GM19043 (cell line): ENCODE results near the gene SPATS1.

Experiments
- ATAC-seq: cut with Tn5 transposase; IDR thresholded peaks from one replicate; pipeline ENCODE4 v1.9.1; 2021; ENCODE audit warnings: low read depth; ENCODE audit not compliant: unreplicated experiment

SPATS1 gene, protein sequence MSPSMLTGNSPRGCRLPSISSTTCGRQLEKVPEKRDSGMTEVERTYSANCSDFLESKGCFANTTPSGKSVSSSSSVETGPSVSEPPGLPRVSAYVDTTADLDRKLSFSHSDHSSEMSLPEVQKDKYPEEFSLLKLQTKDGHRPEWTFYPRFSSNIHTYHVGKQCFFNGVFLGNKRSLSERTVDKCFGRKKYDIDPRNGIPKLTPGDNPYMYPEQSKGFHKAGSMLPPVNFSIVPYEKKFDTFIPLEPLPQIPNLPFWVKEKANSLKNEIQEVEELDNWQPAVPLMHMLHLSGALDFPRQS

DNA sequence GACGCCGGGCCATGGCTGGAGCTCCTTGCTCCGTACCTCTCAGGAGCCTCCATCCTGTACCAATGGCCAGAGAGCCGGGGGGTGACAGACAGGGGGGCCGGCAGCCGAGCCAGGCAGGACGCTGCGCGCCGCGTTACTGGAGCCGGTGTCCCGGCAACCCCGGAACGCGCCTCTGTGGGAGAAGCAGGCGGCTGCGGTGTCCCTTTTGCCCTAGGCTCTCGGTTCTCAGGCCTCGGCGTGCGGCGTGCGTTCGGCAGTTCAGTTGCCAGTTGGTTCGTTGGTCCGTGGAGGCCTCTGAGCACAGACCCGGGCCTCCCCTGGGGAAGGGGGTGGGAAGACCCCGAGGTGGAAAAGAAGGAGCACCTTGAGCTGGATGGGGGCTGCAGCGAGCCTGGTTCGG lies at the start of gene SPATS1:
Gene SPATS1, plus strand, starts transcription at position 162 of the 400 bp plus-strand sequence. CDS start 446 bp downstream, outside the sequence.
- ATAC-seq: no peak

DNA sequence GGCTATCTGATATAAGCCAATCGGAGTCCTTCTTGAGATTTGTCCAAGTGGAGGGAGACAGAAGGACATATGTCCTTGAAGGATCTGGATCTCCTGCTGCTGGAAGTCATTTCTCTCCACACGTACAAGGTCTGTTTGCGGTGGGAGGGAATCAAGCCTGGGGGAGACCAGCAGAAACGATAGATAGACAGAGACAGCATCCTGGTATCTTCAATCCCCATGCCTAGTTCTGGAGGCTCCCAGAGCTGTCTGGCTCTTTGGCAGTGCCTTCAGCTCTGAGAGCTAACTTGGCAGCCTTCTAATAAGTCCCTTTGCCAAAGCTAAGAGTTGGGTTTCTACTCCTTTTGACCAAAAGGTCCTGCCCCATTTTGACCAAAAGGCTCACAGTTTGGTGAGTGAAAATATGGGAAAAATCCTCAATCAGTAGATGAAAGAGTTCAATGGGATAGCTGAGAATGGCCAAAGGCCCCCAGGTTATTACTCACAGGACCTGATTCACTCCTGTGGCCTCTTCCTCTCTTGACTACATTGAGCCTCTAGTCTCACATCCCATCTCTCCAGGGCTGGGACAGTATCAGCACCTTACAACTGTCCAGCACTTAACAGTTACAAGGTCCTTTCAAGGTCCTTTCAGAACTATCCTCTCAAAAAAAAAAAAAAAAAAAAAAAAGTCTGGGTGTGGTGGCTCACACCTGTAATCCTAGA lies 49.6 kb upstream of the SPATS1 start:
- ATAC-seq: no peak

DNA sequence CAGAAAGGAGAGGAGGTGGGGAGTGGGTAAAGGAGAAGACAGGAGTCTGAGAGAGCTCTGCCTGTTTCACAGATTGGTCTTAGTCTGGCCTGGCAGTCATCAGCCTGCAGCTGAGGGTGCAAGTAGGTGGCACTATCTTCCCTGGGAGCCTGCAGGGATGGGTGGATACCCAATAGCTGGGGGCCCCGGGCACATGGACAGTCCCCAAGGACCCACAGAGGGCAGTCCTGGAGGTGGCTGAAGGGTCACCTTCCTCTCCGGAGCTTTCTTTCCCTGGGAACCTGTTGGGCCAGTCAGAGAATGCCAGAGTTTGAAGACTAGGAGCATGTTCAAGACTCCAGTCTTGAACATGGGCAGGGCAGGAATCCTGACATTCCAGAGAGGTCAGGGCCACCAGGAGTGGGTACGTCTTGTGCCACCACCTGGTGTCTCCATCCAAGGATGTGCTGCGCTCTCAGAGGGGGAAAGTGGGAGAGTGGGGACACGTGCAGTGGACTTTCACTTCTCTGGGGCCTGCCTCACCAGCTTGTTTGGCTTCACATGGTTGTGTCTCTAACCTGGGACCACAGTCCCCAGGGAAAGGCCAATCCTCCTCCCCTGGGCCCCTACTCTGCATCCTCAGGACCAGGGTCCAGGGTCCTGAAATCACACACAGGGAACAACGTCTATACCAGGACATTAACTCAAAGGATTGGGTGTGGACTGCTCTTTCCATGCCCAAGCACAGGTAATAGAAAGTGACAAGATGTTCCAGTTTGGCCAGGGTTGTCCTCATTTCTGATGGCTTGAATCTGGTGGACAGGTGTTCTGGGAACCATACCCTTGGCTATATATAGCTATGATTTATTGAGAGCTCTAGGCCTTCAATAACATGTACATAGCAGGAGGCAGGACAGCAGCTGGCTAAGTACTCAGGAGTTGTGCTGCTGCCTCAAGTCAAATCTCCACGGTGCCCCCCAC lies 47.3 kb upstream of the SPATS1 start:
- ATAC-seq: no peak

DNA sequence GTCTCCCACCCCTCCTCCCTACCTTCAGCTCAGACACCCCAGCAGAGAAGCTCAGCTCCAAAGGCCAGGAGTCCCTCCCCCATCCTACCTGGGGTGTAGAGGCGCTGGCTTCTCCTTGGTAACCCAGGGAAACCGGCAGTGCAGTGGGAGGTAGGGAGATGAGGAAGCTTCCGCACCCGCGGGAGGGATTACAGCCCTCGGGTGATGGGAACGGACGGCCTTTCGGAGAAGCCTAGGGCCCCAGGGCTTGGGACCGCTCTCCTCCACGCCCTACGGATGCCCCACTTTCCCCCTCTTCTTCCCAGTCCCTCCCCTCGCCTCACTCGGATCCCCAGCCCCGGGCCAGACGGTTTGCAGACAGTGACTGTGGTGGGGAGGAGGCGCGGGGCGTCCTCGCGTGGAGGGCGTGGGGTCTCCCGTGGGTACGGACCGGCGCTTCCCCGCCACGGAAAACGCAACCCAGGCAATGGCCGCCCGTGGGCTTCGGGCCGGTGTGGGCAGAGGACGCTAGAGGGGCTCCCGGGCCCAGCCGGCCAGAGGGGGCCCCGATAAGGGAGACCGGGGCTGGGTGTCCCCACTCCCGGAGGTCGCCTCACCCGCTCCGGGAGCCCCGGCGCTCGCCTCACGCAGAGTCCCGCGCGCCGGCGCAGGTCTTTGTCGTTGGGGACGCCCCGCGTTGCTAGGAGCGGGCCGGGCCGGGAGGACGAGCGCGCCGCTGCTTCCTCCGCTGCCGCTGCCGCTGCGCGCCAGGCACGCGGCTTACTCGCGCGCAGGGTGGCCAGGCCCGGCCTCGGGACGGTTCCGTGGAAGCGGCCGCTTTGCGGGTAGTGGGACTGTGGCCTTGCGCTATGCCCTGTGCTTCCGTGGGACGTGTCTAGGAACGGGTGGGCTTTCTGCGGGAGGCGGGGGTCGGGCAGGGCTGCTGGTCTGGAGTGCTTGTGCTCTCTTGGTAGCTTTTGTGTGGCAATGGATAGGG lies 45.1 kb upstream of the SPATS1 start:
- no peak for ATAC-seq

DNA sequence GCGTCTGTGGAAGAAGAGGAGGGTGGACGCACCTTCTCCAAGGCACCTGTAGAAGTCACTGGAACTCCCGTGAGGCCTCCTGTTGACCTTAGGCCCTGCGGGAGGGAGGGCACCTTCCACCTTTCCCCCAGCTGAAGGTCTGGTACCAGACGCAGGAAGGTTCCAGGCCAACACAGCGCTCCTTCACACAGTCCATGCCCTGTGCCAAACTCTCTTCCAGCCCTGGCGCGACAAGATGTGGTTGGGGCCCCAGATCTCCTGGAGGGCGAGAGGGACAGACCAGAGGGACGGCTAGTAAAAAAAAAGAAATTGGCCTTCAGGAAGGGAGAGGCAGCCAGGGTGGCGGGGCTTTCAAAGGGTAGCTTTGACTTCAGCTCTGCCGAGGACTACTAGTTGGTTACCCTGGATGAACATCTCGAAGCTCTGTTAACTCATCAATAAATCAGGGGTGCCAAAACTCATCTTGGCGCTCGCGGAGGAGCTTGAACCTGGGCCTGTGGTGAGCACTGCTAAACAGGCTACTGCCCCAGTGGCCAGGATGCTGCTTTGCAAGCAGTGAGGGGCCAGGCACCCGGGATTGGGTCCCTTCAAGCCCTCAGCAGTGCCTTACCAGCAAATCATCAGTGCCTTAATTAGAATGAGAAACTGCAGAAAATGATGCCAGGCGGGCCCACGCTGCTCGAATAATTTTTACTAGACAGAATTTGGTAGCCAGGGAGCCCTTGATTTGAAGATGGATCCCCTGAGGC lies 44.2 kb upstream of the SPATS1 start:
- ATAC-seq: no peak

DNA sequence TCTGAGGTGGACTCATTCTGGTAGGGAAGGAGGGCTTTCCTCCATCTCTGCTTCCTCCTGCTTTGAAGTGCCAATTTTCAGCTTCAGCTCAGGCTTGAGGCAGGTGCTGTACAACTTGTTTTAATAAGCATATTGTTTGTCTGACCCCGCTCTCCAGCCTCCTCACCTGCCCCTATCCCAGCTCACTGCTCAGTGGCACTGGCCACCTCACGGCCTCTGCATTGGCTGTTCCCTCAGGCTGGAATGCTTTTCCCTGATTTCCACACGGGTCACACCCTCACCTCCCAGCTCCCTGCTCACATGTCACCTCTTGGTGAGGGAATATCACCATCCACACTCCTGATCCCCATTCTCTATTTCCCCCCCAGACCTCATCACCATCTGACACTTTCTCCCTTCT lies 43.6 kb upstream of the SPATS1 start:
- no peak for ATAC-seq

DNA sequence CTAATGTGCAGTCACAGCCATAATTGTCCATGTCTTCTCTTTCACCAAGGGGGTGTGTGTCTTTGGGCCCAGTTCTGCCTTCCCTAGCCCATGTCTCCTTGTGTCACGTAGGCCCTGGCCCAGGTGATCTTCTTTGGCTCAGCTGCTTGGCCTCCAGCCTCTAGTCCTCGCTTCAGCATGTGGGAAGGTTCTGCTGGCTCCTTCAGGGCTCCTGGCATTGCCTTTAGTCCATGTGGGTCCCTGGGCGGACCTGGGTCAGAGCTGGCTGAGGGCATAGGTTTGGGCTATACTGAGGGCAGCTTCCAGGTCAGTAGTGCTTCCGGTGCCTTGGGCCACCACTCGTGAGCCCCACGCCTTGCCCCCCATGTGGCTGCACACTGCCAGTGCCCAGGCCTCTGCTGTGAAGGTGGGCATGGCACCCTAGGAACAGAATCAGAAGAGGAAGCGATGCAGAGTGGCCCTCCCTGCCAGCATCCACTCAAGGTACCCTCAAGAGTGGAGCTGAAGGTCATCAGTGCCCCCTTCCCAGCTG lies 42.1 kb upstream of the SPATS1 start:
- ATAC-seq: no peak

DNA sequence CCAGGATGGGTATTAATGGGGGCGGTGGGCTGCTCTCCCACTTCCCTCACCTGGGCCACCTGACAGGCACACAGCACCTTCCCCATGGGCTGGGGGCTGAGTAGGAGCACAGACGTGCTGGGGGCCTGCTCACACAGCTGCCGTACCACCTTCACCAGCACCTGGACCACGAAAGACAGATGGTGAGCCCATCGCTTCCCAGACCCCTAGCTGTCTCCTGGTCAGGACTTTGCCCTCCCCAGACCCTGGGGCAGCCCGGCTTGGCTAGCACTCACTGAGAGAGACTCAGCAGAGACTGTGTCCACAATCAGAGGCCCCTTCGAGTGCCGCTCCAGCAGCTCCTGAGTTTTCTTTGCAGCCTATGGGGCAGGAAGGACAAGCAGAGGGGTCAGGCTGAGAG lies 41.3 kb upstream of the SPATS1 start:
- no peak for ATAC-seq

DNA sequence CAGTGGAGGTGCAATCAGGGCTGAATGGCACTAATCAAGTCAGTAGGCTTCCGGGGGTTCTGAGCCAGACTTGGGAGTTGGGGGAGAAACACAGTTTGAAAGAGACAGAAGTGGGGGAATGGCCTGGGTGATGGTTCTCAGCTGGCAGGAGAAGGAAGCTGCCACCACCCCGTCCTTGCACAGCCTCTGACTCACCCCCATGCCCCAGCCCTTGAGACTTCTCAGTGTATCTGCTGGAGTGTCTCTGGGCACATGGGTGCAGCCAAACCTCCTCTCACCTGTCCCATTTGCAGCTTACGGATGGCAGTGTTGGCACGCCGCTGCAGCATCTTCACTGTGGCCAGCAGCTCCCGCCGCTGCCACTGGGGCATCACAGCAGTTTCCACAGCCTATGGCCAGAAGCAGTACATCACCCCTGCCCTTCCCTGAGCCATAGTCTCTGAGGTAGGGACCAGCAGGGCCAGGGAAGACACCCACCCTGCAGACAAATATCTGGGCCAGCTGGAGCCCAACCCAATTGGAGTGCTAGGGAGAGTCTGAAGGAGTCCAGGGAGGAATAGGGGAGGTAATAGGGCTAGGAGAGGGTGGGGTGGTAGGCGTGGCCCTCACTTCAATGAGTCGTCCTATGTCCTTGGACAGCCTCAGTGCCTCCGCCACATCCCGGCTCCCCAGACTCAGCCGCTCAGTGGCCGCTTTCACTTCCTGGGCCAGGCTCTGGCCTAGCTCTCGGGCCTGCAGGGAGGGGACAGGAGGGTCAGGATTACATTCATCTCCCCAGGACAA lies 40.5 kb upstream of the SPATS1 start:
- no peak for ATAC-seq

DNA sequence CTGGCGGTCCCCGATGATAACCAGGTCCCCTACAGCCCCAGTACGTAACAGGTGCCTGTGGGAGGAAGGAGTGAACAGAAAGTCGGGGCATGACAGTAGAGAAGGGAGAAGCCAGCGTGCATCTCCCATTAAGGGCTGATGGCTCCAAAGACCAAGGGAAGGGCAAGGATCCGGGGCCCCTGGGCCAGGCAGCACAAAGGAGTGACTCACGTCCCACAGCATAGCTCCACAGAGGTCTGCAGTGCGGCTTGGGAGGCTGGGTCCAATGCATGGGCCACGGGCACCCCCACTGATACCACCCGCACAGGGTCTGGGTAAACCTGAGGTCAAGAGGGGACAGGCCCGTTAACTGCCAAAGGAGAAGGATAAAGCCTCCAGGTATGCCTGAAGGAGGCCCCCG lies 39.6 kb upstream of the SPATS1 start:
- ATAC-seq: no peak

DNA sequence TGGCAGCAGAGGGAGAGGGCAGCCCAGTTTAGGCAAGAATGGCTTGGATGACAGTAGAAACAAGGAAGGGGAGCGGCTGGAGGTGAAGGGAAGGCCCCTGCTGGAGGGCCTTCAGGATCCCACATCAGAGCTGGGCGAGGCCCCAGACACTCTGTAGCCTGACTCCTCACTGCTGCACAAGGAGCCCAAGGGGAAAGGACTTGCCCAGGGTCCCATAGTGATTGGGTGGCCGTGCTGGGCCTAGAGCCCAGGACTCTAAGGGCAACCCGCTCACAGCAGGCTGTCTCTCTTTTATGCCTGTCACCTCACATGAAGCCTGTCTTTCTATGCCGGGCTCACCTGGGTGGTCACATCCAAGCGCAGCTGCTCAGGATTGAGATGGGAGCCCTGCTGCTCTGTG lies 38.6 kb upstream of the SPATS1 start:
- ATAC-seq: no peak

DNA sequence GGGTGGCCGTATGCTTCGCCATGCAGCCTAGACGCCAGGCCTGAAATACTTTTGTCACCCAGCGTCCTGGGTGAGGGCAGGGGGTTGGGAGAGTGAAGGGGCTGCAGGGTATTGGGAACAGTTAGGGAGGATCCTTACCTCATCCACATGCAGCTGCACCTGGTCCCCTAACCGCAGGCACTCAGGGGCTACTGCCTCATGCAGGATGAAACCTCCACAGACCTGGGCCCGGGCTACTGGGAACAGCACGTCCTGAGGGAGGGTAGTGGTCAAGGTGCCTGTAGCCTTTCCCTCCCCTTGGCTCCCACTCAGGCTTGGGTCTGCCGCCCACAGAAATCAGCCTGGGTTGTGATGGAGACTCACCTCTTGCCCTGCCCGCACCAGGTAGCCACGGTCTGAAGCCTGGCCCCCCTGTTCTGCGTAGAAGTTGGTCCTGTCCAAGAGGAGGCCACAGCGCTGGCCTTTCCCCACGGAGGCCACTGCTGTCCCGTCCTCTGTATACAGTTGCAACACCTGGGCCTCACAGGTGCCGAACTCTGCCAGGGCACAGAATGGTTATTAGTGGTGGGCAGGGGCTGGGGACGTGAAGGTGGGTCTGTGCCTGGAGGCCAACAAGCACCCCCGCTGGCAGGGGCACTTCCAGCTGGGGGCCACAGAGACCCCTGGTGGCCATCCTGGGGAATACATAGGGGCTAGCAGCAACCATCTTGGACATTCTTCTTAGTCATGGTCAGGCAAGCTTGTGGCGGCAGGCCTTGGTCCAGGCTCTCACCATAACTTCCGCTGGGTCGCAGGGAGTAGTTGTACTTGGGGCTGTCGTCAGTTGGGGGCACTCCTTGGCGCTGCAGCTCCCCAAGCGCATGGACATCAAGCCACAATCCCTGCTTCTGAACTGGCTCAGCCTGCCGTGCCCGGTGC lies 37.9 kb upstream of the SPATS1 start:
- no peak for ATAC-seq

DNA sequence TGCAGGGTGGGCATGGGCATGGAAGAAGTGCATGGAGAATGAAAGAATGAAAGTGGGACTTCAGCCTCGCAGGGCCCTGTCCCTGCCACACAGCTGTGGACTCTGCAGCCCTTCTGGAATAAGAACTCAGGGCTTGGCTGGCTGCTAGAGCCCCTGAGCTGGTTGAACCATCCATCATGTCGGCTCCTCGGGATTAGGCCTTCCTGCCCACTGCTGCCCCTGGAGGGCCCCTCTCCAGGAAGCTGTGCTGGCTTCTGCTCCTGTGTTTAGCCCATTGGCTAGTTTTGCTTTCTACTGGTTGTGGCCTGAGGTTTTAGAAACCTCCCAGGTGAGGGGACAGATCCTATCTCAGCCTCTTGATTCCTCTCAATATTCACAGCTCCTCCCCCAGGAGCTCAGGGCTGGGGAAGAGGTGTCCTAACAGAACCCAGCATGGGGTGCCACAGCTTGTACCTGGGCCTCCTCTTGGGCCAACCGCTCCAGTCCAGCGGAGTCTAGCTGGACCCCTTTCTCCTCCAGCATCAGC lies 37.2 kb upstream of the SPATS1 start:
- ATAC-seq: no peak

DNA sequence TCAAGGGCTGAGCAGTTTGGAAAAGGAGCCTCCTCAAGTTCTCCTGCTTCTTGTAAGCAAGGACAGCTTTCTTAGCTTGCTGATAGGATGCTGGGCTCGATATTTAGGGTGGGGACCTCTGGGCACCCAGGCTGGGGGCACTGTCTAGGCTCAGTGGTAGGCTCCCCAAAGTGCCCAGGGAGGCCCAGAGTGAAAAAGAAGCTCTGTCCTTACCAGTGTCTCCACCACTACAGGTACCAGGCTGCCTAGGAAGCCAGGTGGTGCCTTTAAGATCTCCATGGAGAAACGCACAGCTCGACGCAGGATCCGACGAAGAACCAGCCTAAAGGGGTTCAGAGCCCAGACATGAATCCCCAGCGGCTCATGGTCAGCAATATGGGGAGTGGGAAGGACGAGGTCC lies 35.7 kb upstream of the SPATS1 start:
- ATAC-seq: no peak

DNA sequence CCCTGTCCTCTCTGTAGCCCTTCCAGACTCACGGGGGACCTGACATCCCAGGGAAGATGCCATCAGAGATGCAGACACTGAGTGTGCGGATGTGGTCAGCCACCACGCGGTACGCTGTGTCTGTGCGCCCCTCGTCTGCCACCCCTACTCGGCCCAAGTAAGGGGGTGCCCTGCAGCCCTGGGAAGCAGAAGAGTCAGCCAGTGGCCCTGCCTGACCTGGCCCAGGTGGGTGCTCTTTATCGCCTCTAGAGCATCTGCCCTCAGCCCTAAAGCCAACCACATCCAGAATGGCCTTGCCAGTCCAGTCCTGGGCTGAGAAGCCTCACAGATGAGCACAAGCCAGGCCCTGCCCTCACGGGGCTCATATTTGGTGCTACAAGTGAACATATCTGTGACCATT lies 35.2 kb upstream of the SPATS1 start:
- no peak for ATAC-seq

DNA sequence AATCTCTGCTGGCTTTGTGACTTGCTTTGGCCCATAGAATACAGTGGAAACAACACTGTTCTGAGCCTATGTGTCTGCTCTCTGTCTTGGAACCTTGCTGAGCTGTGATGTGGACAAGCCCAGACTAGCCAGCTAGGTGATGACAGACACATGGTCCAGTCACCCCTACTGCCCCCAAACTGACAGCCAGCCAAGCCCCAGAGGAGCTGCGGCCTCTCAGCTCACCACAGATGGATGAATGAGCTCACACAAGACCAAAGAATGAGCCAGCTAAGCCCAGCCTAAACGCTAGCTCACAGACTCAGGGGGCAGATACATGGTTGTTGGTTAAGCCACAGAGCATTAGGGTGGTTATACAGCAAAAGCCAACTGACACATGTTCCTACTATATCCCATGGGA lies 33.4 kb upstream of the SPATS1 start:
- no peak for ATAC-seq

DNA sequence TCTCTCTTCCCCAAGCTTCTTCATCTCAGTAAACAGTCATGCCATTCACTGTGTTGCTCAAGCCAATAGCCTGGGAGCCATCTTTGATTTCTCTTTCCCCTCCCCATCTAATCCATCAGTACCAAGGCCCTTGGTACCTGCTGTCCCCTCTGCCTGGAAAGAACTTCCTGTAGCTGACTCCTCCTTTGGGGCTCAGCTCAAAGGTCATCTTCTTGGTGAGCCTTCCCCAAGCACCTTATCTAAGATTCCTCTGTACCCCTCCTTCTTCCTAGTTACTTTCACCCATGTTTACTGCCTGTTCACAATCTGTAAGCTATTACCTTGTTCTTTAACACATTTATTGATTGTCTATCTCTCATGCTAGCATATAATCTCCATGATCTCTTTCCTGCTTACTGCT lies 32.8 kb upstream of the SPATS1 start:
- no peak for ATAC-seq
